HG03354 (cell line): Measurements from ENCODE around the gene WDR1.
"Not testable (repeated sequence)": the region's sequence is repeated elsewhere in the genome, so short reads cannot be mapped to it uniquely, and the experiment has no call there.

Experiments used
- ATAC-seq: cut with Tn5 transposase; IDR thresholded peaks from one replicate; pipeline ENCODE4 v1.9.1; 2021; ENCODE audit warnings: mild to moderate bottlenecking; ENCODE audit not compliant: unreplicated experiment, poor library complexity, severe bottlenecking

Gene WDR1

DNA sequence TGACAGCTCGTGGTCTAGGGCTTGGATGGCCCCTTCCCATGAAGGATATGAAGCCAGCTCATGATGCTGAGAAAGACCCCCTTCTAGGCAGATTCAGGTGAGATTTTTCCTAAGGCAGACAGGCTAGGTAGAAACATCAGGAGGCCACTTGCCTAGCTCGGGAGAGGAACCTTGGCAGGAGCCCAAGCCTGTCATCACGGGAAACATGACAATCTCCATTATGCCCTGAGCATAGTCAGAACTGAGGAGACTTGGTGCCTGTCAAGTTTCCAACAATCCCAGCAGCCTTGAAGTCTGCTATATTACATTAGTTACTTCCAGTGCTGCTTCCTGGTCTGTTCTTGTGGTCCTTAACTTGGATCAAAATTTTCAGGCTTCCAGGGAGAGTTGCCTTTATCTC lies 18.7 kb upstream of the WDR1 start:
- no peak for ATAC-seq

DNA sequence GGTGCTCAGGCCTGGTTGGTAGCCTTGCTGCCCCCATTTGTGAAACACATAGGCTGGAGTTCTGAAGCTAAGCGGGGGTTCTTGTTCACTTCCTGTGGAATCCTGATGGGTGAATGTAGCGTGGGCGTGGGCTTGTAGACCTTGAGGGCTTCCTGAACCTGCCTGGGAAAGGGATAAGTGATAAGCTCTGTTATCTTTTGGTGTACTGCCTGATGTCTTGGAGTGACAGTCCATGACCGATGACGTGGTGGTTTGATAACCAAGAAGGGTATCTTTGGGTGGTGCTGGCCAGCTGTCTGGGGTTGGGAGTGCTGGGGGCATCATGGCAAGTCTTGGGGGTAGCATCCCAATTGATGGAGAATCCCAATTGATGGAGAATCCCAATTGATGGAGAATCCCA lies 17.5 kb upstream of the WDR1 start:
- no peak for ATAC-seq

DNA sequence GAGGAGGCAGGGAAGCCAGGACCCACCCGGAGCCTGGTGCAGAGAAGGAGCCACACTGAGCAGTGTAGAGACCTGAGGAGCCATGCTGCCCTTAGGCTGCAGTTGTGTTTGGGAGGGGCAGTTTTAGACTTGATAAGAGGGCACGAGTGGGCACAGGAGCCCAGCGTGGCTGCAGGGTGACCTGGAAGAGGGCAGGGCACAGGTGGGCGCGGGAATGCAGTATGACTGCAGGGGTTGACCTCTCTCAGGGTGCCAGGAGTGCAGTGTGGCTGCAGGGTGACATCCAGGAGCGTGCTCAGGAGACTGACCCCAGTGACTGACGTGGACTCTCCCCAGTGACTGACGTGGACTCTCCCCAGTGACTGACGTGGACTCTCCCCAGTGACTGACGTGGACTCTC lies 14.6 kb upstream of the WDR1 start:
- ATAC-seq: no peak

DNA sequence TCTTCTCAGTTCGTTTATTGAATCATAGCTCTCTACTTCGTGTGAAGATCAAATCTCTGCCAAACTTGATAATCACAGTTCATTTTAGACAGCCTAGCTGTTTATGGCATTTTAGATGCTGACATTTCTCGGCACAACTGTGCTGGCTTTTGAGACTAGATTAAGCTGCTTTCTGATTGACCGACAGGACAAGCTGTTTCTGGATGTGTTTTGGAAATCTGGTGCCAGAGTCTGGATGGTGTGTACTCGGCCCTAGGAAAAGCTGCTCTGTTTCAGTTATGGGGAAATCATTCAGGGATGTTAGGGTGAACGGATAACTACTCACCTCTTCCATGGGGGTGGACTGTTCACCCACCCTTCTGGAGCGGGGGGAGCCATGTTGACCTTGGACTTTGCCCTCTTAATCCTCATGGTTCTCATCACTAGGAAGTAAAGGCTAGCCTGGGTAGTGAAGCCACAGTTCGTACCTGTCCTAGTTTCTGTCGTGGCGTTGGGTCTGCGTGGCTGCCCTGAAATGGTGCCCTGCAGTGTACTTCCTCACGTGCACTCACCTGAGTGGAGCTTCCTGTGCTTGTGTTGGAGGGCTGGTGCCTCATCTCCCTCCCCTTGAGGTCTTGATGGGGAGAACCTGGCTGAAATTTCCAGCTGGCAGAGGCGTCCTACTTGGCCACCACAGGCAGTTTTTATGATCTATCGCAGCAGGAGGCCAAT lies 13.7 kb upstream of the WDR1 start:
- ATAC-seq: no peak

DNA sequence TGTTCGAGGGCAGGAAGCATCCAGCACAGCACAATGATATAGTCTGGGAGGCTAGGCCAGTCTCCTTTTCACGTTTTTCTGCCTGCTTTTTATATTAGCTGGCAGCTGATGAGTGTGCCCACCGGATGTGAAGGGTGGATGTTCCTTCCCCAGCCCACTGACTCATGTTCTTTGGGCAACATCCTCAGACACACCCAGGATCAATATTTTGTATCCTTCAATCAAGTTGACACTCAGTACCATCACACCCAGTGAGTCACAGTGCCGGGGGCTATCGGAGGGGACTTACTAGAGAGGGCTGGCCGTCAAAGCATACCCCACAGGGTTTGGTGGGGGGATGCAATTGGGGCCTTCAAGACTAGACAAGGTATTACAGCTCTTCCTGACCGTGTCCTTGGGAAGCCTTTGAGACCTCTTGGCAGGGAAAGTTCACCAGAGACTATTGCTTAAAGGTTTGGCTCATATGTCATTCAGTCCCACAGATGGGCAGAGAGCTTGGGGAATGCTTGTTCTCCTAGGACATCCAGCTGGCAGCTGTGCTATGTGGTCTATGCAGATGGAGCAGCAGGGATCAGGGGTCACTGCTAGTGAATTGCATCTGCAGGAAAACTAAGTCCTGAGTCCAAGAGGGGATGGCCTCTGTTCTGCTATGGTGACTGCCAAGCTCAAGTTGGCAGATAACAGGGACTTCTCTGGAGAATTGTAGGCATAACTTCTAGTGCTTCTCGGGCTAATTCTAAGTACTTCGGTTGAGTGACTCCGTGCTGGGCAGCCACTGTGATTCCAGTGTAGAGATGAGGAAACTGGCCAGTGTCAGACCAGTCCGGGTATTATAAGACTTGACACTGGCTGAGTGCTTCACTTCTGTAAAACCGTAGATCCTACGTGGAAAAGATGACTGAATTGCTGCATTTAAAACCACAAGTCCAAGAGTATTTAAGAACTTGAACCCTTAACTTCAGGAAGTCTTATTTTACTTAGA lies 12.9 kb upstream of the WDR1 start:
- no peak for ATAC-seq

DNA sequence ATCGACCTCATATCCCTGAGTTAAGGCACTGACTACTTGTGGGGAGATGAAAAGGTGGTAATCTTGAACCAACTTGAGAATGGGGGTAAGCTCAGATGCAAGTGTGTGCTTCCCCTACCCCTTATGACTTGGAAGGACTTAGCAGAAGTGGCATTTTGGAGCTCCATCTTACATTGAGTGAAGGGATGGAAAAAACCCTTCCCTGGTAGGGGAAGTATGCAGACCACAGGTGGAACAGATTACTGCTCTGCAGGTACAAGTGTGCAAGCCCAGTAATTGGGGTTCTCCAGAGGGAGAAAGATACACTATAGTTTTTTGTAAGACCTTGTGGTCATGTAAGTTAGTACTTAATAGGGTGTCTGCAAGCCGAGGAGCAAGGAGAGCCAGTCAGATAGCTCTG lies 12.2 kb upstream of the WDR1 start:
- no peak for ATAC-seq

DNA sequence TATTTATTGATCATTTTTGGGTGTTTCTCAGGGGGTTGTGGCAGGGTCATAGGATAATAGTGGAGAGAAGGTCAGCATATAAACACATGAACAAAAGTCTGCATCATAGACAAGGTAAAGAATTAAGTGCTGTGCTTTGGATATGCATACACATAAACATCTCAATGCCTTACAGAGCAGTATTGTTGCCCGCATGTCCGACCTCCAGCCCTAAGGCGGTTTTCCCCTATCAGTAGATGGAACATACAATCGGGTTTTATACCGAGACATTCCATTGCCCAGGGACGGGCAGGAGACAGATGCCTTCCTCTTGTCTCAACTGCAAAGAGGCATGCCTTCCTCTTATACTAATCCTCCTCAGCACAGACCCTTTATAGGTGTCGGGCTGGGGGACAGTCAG lies 10.9 kb upstream of the WDR1 start:
- not testable (repeated sequence) for ATAC-seq

DNA sequence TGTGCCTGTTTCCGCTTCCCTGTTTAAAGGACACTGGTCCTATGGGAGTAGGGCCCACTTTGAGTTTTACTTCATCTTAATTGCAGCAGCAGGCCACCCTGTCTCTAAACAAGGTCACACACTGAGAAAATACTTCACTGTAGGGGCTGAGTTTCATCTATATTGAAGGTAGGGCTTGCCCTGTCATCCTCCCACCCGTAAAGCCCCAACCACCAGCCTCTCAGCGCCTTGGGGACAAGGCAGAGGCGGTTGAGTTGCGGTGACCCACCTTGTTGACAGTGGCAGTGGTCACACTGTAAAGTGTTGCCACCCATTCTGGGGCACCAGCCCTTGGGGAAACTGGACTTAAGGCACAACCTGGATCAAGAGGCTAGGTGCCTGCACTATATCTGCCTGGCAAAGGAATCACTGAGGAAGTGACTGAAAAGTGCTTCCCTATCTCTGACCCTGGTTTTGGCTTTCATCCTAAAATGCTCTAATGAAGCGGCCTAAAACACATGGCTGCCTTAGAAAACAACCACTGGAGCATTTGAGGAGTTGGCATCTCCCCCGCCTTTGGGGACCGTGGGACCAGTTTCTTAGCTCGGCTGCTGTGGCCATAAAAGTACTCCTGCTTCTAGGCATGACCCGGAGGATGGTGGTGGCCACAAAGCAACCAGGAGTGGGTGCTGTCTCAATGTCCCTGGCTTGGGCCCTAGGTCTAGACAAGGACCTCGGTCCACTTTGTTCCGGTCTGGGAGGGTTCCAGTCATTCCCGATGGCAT lies 7.8 kb upstream of the WDR1 start:
- ATAC-seq: no peak

DNA sequence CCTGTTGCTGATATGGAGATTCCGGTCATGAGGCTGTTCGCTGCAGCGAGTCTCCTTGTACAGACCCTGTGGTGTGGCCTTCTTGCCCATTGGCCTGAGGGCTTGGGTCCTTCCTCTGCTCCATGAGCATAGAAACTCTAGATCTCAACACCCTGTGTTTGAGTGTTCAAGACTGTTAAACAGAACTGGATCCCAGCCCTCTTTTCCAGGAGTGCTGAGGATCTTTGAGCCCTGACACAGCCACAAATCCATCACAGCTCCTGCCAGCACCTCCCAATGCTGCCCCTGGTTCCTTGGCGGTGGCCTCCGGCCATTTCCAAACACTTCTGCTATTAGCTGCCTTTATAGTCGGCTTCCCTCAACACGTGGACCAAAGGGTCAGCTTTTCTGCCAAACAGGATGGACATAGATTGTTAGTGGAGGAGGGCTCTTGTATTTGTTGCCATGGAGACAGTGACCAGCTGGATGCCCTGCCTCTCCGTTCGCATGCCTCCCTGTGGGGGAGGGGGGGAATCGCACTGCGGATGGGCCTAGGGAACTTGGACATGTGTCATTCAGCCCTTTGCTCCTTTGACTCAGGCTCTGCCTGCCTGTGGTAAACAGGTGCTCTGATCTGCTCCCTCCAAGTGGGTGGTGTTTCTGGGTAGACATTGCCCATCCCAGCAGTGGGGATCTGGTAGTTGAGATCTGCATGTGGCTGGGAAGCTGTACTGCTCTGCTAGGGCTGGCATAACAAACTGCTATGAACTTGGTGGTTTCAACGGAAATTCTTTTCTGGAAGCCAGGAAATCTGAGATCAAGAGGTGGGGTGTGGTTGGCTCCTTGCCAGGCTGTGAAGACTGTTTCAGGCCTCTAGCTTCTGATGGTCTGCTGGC lies 6.9 kb upstream of the WDR1 start:
- ATAC-seq: no peak

DNA sequence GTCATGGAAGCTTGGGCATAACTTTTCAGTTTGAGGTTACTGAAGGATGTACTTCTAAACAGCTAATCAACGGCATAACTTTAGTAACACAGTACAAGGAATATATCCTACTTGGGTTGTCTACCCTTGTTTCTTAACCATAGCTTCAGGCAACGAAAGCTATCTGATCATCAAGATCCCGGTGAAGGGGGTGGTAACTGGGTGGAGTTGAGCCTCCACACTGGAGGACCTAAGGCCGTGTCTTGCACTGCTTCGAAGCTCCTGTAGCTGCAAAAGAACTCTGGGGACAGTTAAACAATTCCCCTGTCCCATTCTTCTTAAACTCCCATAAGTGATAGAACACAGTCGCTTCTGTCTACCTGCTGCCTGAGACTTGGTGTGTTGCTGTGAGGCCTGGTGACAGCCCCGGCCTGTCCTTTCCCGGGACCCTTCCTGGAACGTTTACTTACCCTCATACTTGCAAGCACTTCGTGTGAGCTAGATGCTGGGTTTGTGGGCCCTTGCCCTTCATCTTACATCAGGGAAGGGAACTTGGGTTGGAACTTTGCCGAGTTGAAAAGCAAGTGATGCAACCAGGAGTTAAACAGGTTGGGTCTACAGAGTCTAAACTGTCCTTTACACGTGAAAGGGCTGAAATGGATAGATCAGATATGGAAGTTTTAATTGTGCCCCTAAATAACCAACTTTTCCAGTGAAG lies 5.8 kb upstream of the WDR1 start:
- ATAC-seq: no peak

DNA sequence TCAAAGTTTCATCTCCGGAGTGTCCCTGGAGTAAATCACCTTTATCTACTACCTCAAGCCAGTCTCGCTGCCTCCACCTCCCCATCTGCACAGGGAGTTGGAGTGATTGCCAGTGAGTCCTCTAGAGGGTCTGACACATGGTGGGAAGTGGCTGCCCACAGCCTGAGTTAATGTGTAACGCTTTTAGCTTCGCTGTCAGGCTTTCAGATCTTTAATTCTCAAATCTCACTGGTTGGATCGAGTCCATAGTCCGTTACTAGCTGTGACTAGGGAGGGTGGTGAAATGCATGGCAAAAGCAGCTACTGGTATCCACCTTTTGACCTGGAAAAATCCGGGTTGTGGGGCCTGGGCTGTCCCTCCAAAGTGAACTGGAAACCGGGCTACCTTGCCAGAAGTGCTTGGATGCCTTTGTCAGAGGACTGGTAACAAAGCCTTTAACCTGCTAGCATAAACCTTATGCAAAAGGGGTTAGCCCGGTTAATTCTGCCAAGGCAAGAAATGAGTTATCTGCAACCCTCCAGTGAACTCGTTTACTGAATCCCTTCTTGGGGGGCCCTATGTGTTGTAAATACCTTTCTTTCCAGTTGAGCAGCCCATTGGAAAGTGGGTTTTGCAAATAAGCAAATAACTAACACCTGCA lies 5.1 kb upstream of the WDR1 start:
- ATAC-seq: peak; percentile 17

DNA sequence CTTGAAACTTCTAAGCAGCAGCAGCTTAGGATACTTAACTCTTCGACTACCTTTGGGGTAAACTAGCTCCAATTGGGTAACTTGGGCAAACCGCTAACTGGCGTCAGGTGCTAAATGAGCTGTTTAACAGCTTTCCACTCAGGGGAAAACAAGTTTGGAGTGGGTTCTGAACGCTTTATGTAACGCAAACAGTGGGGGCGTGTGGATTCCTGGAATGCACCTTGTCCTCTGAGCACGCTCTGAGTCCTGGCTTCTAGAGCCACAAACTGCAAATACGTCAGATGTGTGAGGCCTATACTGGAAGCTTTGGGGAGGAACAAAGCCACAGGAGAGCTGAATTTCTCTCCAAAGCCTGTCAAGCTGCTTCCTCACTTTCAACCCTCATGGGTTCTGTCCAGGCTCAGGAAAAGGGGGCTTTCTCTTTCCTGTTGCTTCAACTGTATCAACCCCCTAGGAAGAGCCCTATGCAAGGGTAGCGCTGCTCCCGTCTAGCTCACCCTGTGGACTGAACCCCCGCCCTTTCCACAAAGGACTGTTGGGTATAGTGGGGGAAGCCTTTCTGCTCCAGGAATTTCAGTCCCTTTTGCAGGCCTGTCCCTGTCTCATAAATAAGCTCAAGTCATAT lies 4.5 kb upstream of the WDR1 start:
- ATAC-seq: no peak

DNA sequence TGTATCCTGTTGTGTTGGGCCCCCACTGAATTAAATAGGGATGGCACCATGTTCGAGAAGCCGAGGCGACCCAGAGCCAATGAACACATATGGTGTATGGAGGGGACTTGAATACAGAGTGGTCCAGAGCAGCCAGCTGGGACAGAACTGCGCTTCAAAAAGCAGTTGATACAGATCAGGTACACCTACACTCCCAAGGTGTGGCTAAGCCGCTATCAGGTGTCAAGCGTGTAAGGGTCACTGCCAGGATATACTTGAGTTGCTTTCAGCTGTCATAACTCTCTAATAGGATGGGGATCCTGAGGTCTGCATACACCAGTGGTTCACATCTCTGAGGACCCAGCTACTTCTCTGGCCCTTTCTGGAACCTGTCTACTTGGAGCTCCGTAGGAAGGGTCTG lies 3.2 kb upstream of the WDR1 start:
- no peak for ATAC-seq

DNA sequence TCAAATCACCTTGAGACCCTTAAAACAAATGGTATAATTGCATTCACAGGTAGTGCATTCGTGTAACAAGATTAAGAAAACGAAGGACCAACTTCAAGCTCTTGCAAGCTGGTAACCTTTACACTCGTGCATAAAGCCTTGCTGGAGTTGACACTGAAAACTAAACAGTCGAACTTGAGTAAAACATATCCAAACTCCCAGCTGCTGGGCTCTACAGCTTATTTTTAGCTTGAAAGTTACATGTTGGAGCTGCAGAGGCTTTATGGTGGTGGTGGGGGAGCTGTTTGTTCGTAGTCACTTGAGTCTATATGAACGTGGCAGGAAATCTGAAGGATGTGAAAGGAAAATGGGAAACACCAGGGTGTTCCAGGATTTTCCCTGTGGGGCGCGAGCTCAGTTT lies 2.7 kb upstream of the WDR1 start:
- ATAC-seq: no peak

DNA sequence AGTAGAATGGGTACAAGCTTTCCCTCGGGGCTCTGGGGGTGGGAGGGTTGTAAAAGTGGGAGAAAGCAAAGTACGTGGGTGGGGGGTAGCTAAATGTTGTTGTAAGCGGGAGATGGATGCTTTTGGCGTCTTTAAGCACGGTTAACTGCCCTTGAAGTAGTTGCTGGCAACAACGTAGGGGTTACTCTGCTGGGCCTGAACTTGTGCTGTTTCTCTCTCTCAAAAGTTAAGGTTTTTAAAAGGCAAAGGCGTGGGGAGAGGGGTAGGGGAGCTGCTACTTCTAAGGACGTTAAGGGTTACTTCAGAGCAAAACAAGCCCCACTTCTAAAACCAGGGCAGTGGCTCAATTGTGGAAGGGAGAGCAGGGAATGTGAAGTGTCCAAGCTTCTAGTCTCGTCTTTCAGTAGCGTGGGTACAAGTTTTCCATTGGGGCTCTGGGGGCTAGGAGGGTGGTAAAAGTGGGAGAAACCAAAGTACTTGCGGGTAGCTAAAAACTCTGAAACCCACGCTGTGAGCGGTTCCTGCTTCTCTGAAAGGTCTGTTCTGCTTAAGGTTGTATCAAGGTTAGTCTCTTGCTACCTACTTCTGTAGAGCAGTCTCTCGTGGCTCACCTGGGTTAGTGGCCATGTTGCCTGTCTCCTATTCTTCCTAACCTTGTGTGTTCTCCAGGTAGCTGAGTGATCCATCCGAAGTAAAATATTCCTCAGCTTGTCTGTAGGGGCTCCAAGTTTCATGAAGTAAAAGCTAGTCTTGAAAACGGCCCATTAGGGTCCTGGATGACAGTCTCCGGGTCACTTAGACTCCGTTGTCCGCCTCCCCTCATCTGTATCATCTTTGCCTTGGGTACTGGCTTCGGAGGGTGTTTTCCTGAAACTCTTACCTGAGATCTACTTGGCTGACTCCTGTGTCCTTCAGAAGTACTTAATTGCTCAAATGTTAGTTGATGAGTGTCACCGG lies 1.7 kb upstream of the WDR1 start:
- ATAC-seq: no peak

DNA sequence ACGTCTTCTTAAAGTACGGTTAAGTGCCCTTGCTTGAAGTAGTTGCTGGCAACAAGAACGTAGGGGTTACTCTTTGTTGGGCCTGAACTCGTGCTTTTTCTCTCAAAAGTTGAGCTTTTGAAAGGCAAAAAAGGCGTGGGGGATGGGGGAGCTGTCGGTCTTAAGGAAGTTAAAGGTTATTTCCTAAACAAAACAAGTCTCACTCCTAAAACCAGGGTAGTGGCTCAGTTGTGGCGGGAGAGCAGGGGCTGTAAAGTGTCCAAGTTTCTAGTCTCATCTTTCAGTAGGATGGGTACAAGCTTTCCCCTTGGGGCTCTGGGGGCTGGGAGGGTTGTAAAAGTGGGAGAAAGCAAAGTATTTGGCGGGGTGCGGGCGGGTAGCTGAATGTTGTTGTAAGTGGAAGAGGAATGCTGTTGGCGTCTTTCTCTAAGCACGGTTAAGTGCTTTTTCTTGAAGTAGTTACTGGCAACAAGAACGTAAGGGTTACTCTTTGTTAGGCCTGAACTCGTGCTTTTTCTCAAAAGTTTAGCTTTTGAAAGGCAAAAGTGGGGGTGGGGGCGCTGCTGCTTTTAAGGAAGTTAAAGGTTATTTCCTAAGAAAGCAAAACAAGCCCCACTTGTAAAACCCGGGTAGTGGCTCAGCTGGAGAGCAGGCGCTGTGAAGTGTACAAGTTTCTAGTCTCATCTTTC lies 904 bp upstream of the WDR1 start:
- peak; percentile 1 for ATAC-seq
